Endodermal cell (in vitro differentiated cells): ENCODE measurements around the gene GPATCH11. TPM values are rescaled to one million over a fixed set of nuclear protein-coding genes. Genes with fewer than 3 reads are reported as not detected.

Experiments used
- DNase-seq: peaks from one replicate; pipeline ENCODE4 v3.0.0-alpha.2; 2017
- H3K27ac ChIP-seq: 2 replicates; pipeline ENCODE4 v1.5.1; 2013; ENCODE audit warnings: mild to moderate bottlenecking, low read depth, low read length, moderate library complexity
- H3K27me3 ChIP-seq: 2 replicates; pipeline ENCODE4 v1.6.1; 2013; ENCODE audit warnings: mild to moderate bottlenecking, low read length, moderate library complexity; ENCODE audit not compliant: insufficient read depth, control insufficient read depth, poor library complexity, severe bottlenecking
- H3K36me3 ChIP-seq: 2 replicates; pipeline ENCODE4 v1.7.0; 2013; ENCODE audit warnings: mild to moderate bottlenecking, low read length, moderate library complexity; ENCODE audit not compliant: control insufficient read depth, insufficient read depth
- H3K4me1 ChIP-seq: one replicate; pipeline ENCODE4 v1.7.0; 2013; ENCODE audit warnings: low read length; ENCODE audit not compliant: control insufficient read depth, insufficient read depth
- H3K4me3 ChIP-seq: 2 replicates; pipeline ENCODE4 v1.5.1; 2013; ENCODE audit warnings: mild to moderate bottlenecking, low read length, moderate library complexity
- H3K9ac ChIP-seq: 2 replicates; pipeline ENCODE4 v1.6.1; 2013; ENCODE audit warnings: mild to moderate bottlenecking, low read length, moderate library complexity; ENCODE audit not compliant: poor library complexity, severe bottlenecking; ENCODE audit errors: extremely low read depth
- H3K9me3 ChIP-seq: 2 replicates; pipeline ENCODE4 v1.6.1; 2013; ENCODE audit warnings: mild to moderate bottlenecking, low read length, moderate library complexity; ENCODE audit not compliant: control insufficient read depth
- H3K27ac Mint-ChIP-seq: 2 replicates; pipeline ENCODE4 v1.8.0; 2020; ENCODE audit warnings: mixed read lengths
- H3K27me3 Mint-ChIP-seq: 2 replicates; pipeline ENCODE4 v1.8.0; 2021; ENCODE audit warnings: mild to moderate bottlenecking, mixed read lengths; ENCODE audit not compliant: insufficient read depth
- H3K36me3 Mint-ChIP-seq: 2 replicates; pipeline ENCODE4 v1.8.0; 2020; ENCODE audit warnings: low read depth, mixed read lengths
- H3K4me1 Mint-ChIP-seq: 2 replicates; pipeline ENCODE4 v1.8.0; 2020; ENCODE audit warnings: mixed read lengths
- H3K4me3 Mint-ChIP-seq: 2 replicates; pipeline ENCODE4 v1.8.0; 2020; ENCODE audit warnings: mild to moderate bottlenecking, moderate library complexity, mixed read lengths
- H3K9me3 Mint-ChIP-seq: 2 replicates; pipeline ENCODE4 v1.8.0; 2020; ENCODE audit warnings: mild to moderate bottlenecking, mixed read lengths
- WGBS, 2 experiments: methylation state at CpG; one replicate each; pipeline versions ENCODE4 v1.1.5 to v1.1.7; 2013; ENCODE audit warnings: missing lambda C conversion rate in 2 of 2, mixed read lengths in 1 of 2; ENCODE audit not compliant: insufficient coverage in 1 of 2, insufficient read length in 1 of 2; 5-methylcytosine and 5-hydroxymethylcytosine counted together
- total RNA-seq, 2 donors: library from RNA; stranded (reverse); fragmentation: NEBNext Ultra II Directional in 1 of 2; extraction: Animal tissue kit (Norgen Biotek cat#: 25700) in 1 of 2; gene quantifications; 2 replicates in 1 of 2; 3 replicates in 1 of 2; pipeline ENCODE4 v1.2.1, GENCODE V29; 2021
- TF ChIP-seq, protein P1 (sequence below): fragments of 200-600 bp; sonication (generic); conservative IDR thresholded peaks from 2 replicates; pipeline ENCODE4 v1.5.0; 2021; ENCODE audit warnings: antibody characterized with exemption, mild to moderate bottlenecking

GPATCH11 gene
- total RNA-seq, 2 donors from 2014 or later: 8.8 to 15.9 TPM

DNA sequence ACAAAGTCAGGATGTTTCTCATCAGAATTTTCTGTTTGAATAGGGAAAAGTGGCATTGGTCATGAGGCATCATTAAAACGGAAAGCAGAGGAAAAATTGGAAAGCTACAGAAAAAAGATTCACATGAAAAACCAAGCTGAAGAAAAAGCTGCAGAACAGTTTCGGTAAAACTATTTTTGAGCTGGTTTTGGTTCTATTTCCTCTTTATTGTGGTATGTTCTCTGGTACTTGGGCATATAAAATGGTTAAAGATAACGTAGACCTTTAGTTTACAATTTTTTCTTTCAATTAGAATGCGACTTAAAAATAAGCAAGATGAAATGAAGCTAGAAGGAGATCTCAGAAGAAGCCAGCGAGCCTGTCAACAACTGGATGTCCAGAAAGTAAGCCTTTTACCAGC, 7.6 kb downstream of the GPATCH11 start:
- DNase-seq: no peak
- Histone ChIP-seq H3K9me3 (no peaks in the 10 kb centered on the region), H3K27me3 (no peaks in the 10 kb centered on the region), H3K9ac (no peak overlapping the region), H3K4me3 (no peak overlapping the region), H3K27ac (no peak overlapping the region), H3K4me1 (peaks cover 5% of the 10 kb centered on the region), H3K36me3 (peaks cover 68% of the 10 kb centered on the region)
- H3K9me3 Mint-ChIP-seq: no peaks in the 10 kb centered on the region
- H3K36me3 Mint-ChIP-seq: peaks cover 38% of the 10 kb centered on the region
- H3K27ac Mint-ChIP-seq: no peak overlapping the region
- H3K27me3 Mint-ChIP-seq: no peaks in the 10 kb centered on the region
- TF ChIP-seq, protein P1, sequence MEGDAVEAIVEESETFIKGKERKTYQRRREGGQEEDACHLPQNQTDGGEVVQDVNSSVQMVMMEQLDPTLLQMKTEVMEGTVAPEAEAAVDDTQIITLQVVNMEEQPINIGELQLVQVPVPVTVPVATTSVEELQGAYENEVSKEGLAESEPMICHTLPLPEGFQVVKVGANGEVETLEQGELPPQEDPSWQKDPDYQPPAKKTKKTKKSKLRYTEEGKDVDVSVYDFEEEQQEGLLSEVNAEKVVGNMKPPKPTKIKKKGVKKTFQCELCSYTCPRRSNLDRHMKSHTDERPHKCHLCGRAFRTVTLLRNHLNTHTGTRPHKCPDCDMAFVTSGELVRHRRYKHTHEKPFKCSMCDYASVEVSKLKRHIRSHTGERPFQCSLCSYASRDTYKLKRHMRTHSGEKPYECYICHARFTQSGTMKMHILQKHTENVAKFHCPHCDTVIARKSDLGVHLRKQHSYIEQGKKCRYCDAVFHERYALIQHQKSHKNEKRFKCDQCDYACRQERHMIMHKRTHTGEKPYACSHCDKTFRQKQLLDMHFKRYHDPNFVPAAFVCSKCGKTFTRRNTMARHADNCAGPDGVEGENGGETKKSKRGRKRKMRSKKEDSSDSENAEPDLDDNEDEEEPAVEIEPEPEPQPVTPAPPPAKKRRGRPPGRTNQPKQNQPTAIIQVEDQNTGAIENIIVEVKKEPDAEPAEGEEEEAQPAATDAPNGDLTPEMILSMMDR: no peak
- H3K4me1 Mint-ChIP-seq: peaks cover 8% of the 10 kb centered on the region
- H3K4me3 Mint-ChIP-seq: no peak overlapping the region
- 92 to 96% methylated on average over 5 of the region's 5 CpGs for WGBS, 2 experiments

DNA sequence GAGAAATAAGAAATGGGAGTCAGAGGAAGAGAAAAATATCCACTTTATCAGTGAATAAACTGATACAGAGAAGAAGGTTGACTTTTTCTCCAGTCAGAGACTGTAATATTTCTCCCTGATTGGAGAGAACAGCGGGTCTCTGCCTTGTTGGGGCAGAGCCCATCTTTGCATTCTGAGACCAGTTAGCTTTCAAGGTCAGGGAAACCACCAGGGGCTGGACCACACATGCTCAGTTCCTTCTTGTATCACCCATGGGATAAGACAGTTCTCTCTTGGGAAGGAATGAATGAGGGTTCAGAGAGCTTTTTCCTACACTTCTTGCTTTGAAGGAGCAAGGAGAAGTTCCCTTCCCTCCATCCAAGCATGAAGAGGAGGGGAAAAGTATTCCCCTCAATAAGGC, 12.2 kb downstream of the GPATCH11 start:
- Histone ChIP-seq H3K27me3 (no peaks in the 10 kb centered on the region), H3K9ac (no peak overlapping the region), H3K9me3 (no peaks in the 10 kb centered on the region), H3K36me3 (peaks cover 59% of the 10 kb centered on the region), H3K4me1 (no peaks in the 10 kb centered on the region), H3K4me3 (no peak overlapping the region), H3K27ac (no peak overlapping the region)
- Mint-ChIP-seq H3K4me1 (no peaks in the 10 kb centered on the region), H3K27me3 (no peaks in the 10 kb centered on the region), H3K4me3 (no peak overlapping the region), H3K27ac (no peak overlapping the region), H3K36me3 (peaks cover 35% of the 10 kb centered on the region), H3K9me3 (no peaks in the 10 kb centered on the region)
- TF ChIP-seq, protein P1: no peak
- 94 to 100% methylated on average over 1 of the region's 1 CpG for WGBS, 2 experiments
- DNase-seq: no peak

DNA sequence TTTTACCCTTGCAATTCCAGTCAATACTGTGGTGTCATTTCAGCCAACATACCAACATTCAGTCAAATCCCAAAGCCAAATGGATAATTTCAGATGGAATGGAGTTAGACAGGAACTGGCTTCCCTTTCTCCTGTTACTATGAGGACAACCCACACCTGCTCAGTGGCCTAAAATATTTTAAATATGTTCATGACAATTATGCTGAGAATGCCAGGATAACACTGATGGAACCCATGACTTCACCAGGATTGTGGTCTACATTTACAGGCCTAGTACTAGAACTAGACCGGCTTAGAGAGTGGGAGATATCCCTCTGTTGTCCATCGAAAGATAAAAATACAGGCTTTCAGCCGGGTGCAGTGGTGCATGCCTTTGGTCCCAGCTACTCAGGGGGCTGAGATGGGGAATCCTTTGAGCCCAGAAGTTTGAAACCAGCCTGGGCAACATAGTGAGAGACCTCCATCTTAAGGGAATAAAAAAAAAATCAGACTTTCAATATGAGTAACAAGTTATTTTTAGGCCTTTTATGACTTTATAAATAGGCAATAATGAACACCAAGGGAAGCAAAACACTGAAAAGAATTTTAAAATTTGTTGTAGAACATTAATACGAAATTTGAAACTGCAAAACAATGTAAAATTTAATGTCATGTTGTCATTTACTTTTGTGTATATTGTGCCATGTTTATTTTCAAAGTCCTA, 14.2 kb downstream of the GPATCH11 start:
- H3K27ac Mint-ChIP-seq: no peak overlapping the region
- no peak overlapping the region for H3K27ac ChIP-seq
- no peaks in the 10 kb centered on the region for H3K27me3 Mint-ChIP-seq
- H3K4me3 ChIP-seq: no peak overlapping the region
- H3K36me3 ChIP-seq: peaks cover 42% of the 10 kb centered on the region
- H3K27me3 ChIP-seq: no peaks in the 10 kb centered on the region
- H3K9me3 Mint-ChIP-seq: no peaks in the 10 kb centered on the region
- no peaks in the 10 kb centered on the region for H3K4me1 ChIP-seq
- no peaks in the 10 kb centered on the region for H3K9me3 ChIP-seq
- TF ChIP-seq, protein P1: no peak
- H3K36me3 Mint-ChIP-seq: peaks cover 26% of the 10 kb centered on the region
- no peaks in the 10 kb centered on the region for H3K4me1 Mint-ChIP-seq
- H3K4me3 Mint-ChIP-seq: no peak overlapping the region
- DNase-seq: no peak
- WGBS, 2 experiments: 95 to 100% methylated on average over 3 to 4 of the region's 4 CpGs
- no peak overlapping the region for H3K9ac ChIP-seq
